GDM1 (cell line): ENCODE results near the gene KLHL30.
"Not testable (repeated sequence)": the region's sequence is repeated elsewhere in the genome, so short reads cannot be mapped to it uniquely, and the experiment has no call there.

Experiments
- DNase-seq: peaks from one replicate; lab custom pipeline; 2025; lab: John Stamatoyannopoulos, UW

Gene KLHL30

GRCh38 chr2:238102865-238103264 is 35.6 kb upstream of the KLHL30 start:
- no peak for DNase-seq

DNA sequence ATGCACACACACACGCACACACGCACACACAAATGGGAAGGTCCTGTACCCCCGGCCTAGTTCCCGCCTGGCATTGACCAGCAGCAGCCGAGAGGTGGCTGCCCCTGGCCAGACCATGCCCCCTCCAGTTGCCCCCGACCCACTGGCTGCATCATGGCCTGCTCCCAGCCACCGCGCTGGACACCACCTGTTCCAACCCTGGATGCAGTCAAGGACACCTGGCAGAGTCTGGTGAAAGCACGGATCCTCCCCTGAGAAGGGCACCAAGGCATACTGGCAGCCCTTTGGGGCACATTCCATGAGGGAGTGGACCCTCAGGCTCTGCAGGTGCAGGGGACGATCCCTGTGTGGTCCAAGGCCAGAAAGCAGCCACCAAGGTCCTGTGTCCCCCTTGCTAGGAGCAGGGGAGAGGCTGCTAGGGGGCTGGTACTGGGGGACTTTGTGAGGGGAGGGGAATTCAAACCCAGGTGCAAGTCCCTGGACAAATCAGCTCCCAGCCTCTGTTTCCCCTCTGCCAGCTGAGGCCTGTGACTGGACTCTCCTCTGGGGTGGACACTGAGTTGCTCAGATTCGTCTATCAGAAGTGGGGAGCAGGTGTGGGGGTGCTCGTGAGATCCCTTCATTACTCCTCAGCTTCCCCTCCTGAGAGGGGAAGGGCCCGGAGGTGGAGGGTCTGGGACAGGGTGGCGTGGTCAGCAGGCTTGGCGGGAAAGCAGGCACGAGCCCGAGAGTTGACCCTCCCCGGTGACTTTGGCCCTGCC is 34.8 kb upstream of the KLHL30 start:
- no peak for DNase-seq

DNA sequence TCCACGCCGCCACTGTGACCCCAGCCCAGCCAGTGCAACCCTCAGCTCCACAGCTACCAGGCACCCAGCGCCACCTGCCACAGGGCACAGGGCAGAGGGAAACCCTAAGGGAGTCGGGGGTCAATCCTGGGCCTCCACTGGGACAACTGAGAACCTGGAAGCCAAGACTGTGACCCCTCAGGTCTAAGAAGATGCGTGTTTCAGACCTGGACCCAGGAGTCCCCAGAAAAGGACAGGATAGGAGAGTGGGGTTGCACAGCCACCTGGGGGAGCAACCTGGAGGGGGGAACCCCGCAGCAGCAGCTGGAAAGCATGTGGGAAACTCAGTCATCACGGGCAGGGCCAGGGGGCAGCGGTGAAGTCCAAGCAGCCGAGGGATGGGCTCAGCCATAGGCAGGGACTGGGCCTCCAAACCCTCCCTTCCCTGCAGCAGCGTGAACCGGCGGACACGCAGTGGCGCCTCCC is 34.2 kb upstream of the KLHL30 start:
- no peak for DNase-seq

- no peak for DNase-seq
These were observed 33.6 kb upstream of the KLHL30 start for GRCh38 chr2:238104691-238105371.

GRCh38 chr2:238105506-238106338 is 32.7 kb upstream of the KLHL30 start:
- DNase-seq = no peak

DNA sequence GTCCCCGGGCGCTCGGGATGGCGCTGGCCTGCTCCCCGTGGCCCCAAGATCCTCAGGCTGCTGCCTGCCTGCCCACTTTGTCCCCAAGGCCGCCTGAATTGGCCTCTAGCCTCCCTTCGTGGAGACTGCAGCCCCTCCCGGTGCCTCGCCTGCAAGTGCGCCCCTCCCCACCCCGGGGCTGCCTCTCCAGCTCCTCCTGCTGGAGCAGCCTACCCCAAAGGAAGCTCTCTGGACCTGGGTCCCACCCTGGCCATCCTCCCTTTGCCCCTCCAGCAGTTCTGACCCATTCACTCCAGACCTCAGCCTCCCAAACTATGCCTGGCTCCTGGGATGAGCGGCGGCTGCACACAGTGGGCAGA is 32.1 kb upstream of the KLHL30 start:
- DNase-seq = no peak

- no peak for DNase-seq
These were observed 31.6 kb upstream of the KLHL30 start for GRCh38 chr2:238106698-238107524.

- no peak for DNase-seq
These were observed 30.7 kb upstream of the KLHL30 start for GRCh38 chr2:238107525-238108422.

- no peak for DNase-seq
These were observed 29.9 kb upstream of the KLHL30 start for GRCh38 chr2:238108423-238109183.

- DNase-seq = no peak
These were observed 24.9 kb upstream of the KLHL30 start for GRCh38 chr2:238113611-238114010.

GRCh38 chr2:238114331-238114841 is 24.1 kb upstream of the KLHL30 start:
- no peak for DNase-seq

- no peak for DNase-seq
These were observed 23.4 kb upstream of the KLHL30 start for GRCh38 chr2:238114851-238115660.

DNA sequence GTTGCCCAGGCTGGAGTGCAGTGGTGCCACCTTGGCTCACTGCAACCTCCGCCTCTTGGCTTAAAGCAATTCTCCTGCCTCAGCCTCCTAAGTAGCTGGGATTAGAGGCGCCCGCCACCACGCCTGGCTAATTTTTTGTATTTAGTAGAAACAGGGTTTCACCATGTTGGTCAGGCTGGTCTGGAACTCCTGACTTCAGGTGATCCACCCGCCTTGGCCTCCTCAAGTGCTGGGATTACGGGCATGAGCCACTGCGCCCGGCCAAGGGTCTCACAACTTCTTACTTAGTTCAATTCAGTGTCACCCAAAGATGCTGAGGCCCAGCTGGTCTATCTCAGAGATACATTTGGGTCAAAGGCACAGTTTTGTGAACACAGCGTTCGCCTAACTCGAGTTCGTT is 22.8 kb upstream of the KLHL30 start:
- not testable (repeated sequence) for DNase-seq

DNA sequence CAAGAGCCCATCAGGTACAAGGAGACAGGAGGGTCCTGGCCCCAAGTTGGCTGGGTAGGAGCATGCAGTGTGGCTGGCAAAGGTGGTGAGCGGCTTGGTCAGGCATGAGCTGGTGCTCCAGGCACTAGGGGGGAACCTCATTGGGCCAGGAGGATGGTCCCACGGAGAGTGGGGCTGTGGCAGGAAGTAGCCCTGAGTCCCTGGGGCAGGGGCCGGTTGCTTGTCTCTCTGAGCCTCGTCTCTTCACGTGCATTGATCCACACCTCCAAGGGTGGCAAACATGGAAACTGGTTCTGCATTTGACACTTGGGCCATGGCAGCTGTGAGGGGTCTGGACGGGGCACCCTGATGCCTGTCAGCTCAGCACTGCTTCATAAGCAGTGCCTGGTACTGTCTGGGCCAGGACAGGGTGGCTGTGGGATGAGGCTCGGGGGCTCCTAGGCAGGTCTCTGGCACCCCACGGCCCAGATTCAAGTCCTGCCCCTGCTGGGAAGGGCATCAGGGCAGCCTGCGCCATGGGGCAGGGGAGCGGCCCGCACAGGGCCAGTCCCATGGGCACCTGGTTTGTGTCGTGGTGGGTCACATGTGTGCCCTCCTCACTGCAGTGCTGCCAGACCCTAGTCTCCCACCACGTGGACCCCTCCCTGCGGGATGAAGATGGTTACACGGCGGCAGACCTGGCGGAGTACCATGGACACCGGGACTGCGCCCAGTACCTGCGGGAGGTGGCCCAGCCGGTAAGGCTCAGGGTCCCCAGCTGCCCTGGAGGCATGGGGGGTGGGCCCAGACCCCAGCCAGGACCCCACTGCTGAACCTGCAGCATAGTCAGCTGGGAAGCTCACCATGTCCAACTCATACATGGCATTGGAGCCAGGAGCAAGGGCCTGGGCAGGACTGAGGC is 21.9 kb upstream of the KLHL30 start:
- DNase-seq = no peak

DNA sequence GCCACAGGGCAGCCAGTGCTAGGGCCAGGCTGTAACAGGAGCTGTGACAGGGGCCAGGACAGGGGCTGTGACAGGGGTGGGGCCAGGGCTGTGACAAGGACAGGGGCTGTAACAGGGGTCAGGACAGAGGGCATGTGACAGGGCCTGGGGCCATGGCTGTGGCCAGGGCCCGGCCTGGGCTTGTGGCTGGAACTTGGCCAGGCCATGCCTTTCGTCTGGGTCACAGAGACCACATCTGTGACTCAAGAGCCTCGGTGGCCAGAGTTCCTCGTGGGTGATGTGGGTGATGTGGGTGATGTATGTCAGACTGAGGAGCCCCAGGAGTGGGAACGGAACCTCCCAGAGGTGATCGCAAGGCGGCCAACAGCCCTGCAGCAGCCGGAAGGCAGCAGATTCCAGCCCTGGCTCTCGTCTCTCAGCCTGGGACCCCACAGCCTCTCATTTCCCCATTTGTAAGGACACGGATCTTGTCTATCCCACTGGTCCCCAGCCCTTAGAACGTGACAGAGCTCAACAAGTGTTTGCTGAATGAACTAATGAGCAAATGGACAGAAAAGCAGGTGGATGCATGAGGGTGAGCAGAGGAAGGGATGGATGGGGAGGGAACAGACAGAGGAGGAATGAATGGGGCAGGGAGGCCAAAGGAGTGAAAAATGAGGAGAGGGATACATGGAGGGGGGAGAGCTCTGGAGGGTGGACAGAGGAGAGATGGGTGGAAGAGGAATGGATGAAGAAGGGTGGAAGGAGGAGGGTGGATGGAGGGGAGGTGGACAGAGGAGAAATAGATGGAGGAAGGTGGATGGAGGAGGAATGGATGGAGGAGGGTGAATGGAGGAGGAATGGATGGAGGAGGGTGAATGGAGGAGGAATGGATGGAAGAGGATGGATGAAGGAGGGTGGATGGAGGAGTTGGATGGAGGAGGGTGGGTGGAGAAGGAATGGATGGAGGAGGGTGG is 21.0 kb upstream of the KLHL30 start:
- no peak for DNase-seq

DNA sequence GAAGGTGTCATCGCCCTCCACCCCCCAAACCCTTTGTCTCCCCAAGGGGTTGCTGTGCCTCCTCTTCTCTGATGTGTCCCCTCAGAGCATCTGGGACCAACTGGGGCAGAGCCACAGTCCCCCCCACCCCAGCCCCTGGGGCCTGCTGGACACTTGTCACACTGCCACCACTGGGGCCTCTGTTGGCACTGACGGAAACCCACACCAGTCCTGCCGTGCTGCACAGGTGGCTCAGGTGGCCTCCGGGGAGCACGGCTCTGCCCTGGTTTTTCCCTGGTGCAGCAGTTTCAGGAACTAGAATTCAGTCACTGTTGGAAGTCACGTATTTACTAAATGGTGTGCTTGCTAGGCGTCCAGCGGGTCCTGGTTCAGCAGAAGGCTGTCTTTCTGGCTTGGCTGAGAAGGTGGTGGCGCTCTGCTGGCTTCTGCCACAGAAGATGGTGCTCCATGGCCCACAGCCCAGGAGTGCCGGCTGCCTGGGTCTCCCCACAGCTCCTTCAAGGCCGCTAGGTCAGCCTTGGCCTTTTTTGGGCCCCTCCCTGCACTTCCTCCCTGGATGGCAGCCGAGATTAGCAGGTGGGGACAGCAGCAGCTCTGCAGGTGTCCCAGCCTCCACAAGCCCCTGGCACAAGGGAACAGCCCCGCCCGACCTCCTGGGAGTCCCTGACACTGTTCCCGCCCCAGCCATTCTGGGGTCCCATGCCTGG is 18.6 kb upstream of the KLHL30 start:
- DNase-seq = no peak
